Dendritic cell treated with granulocyte-macrophage colony-stimulating factor and Interleukin-4, amounts not matched to agents 40 ng/mL and 50 ng/mL, for 4 days (primary cell): ENCODE measurements around the gene NFKBIZ.

Experiments
- H3K27ac Mint-ChIP-seq: one replicate; pipeline ENCODE4 v1.8.0; 2022; ENCODE audit warnings: mild to moderate bottlenecking, mixed read lengths
- H3K27me3 Mint-ChIP-seq: one replicate; pipeline ENCODE4 v1.8.0; 2022; ENCODE audit warnings: mild to moderate bottlenecking, mixed read lengths
- H3K36me3 Mint-ChIP-seq: one replicate; pipeline ENCODE4 v1.8.0; 2022; ENCODE audit warnings: low read depth, mixed read lengths
- H3K4me1 Mint-ChIP-seq: one replicate; pipeline ENCODE4 v1.8.0; 2022; ENCODE audit warnings: low read depth, mixed read lengths
- H3K4me3 Mint-ChIP-seq: one replicate; pipeline ENCODE4 v1.8.0; 2022; ENCODE audit warnings: mild to moderate bottlenecking, moderate library complexity, mixed read lengths
- H3K9me3 Mint-ChIP-seq: one replicate; pipeline ENCODE4 v1.8.0; 2022; ENCODE audit warnings: mixed read lengths
- intact Hi-C: fragments of 100-400 bp; cut with micrococcal nuclease; formaldehyde crosslinking; loops from one replicate; pipeline ENCODE4 v1.15.0; 2022

Gene NFKBIZ

GRCh38 chr3:101814835-101815234 lies 34.5 kb upstream of the NFKBIZ start:
- no peak overlapping the region for H3K4me3 Mint-ChIP-seq
- intact Hi-C loops, result loop anchor here (5.0 kb wide), 2 partner anchors 37 to 207 kb away; no protein-coding TSS in a partner anchor
- no peaks in the 10 kb centered on the region for H3K27me3 Mint-ChIP-seq
- H3K36me3 Mint-ChIP-seq, result peaks cover 13% of the 10 kb centered on the region
- peaks cover 27% of the 10 kb centered on the region for H3K4me1 Mint-ChIP-seq
- H3K9me3 Mint-ChIP-seq, result no peaks in the 10 kb centered on the region
- no peak overlapping the region for H3K27ac Mint-ChIP-seq

GRCh38 chr3:101816215-101817149 lies 32.8 kb upstream of the NFKBIZ start:
- Mint-ChIP-seq H3K36me3 (peaks cover 24% of the 10 kb centered on the region), H3K4me3 (no peak overlapping the region), H3K27me3 (no peaks in the 10 kb centered on the region), H3K27ac (no peak overlapping the region), H3K9me3 (no peaks in the 10 kb centered on the region), H3K4me1 (peaks cover 34% of the 10 kb centered on the region)
- intact Hi-C loops, result loop anchor here (5.0 kb wide), 2 partner anchors 36 to 206 kb away; no protein-coding TSS in a partner anchor

- no peaks in the 10 kb centered on the region for H3K27me3 Mint-ChIP-seq
- H3K9me3 Mint-ChIP-seq, result no peaks in the 10 kb centered on the region
- H3K27ac Mint-ChIP-seq, result no peak overlapping the region
- peaks cover 37% of the 10 kb centered on the region for H3K36me3 Mint-ChIP-seq
- no peak overlapping the region for H3K4me3 Mint-ChIP-seq
- intact Hi-C loops, result loop anchor here (5.0 kb wide), 2 partner anchors 34 to 204 kb away; no protein-coding TSS in a partner anchor
- H3K4me1 Mint-ChIP-seq, result peaks cover 34% of the 10 kb centered on the region
Observed at GRCh38 chr3:101817992-101818391, 31.3 kb upstream of the NFKBIZ start.

- Mint-ChIP-seq H3K27ac (no peak overlapping the region), H3K27me3 (no peaks in the 10 kb centered on the region), H3K4me3 (no peak overlapping the region), H3K9me3 (no peaks in the 10 kb centered on the region), H3K4me1 (peaks cover 34% of the 10 kb centered on the region), H3K36me3 (peaks cover 42% of the 10 kb centered on the region)
- intact Hi-C loops, result loop anchor here (5.0 kb wide), 2 partner anchors 33 to 203 kb away; no protein-coding TSS in a partner anchor
Observed at GRCh38 chr3:101819649-101820206, 29.6 kb upstream of the NFKBIZ start.

GRCh38 chr3:101821503-101821902 lies 27.8 kb upstream of the NFKBIZ start:
- Mint-ChIP-seq H3K4me1 (peaks cover 25% of the 10 kb centered on the region), H3K27ac (no peak overlapping the region), H3K4me3 (no peak overlapping the region), H3K27me3 (no peaks in the 10 kb centered on the region), H3K9me3 (no peaks in the 10 kb centered on the region), H3K36me3 (peaks cover 44% of the 10 kb centered on the region)
- intact Hi-C loops, result no loop called here

- Mint-ChIP-seq H3K4me3 (no peak overlapping the region), H3K36me3 (peaks cover 36% of the 10 kb centered on the region), H3K27ac (no peak overlapping the region), H3K4me1 (peaks cover 27% of the 10 kb centered on the region), H3K27me3 (no peaks in the 10 kb centered on the region), H3K9me3 (no peaks in the 10 kb centered on the region)
- intact Hi-C loops, result no loop called here
Observed at GRCh38 chr3:101823525-101823924, 25.8 kb upstream of the NFKBIZ start.

GRCh38 chr3:101824702-101825101 lies 24.6 kb upstream of the NFKBIZ start:
- no peaks in the 10 kb centered on the region for H3K27me3 Mint-ChIP-seq
- H3K4me3 Mint-ChIP-seq, result no peak overlapping the region
- no peaks in the 10 kb centered on the region for H3K9me3 Mint-ChIP-seq
- intact Hi-C loops, result no loop called here
- H3K4me1 Mint-ChIP-seq, result peaks cover 29% of the 10 kb centered on the region
- peaks cover 31% of the 10 kb centered on the region for H3K36me3 Mint-ChIP-seq
- H3K27ac Mint-ChIP-seq, result no peak overlapping the region

GRCh38 chr3:101825904-101826445 lies 23.3 kb upstream of the NFKBIZ start:
- intact Hi-C loops, result loop anchor here (2.0 kb wide), 1 partner anchor 23 kb away; the partner anchor contains the start of gene NFKBIZ
- Mint-ChIP-seq H3K4me1 (peaks cover 30% of the 10 kb centered on the region), H3K36me3 (peaks cover 24% of the 10 kb centered on the region), H3K27me3 (no peaks in the 10 kb centered on the region), H3K27ac (peak overlapping the region; percentile 94), H3K9me3 (no peaks in the 10 kb centered on the region), H3K4me3 (no peak overlapping the region)

- Mint-ChIP-seq H3K27ac (peak overlapping the region; percentile 94), H3K36me3 (peaks cover 9% of the 10 kb centered on the region), H3K27me3 (no peaks in the 10 kb centered on the region), H3K4me1 (peaks cover 39% of the 10 kb centered on the region), H3K9me3 (no peaks in the 10 kb centered on the region), H3K4me3 (peak overlapping the region; percentile 85)
- intact Hi-C loops, result loop anchor here (2.0 kb wide), 1 partner anchor 21 kb away; the partner anchor contains the start of gene NFKBIZ
Observed at GRCh38 chr3:101827211-101828174, 21.8 kb upstream of the NFKBIZ start.

- Mint-ChIP-seq H3K27me3 (no peaks in the 10 kb centered on the region), H3K27ac (peak overlapping the region; percentile 94), H3K4me1 (peaks cover 39% of the 10 kb centered on the region), H3K4me3 (peak overlapping the region; percentile 66), H3K36me3 (peaks cover 6% of the 10 kb centered on the region), H3K9me3 (no peaks in the 10 kb centered on the region)
- intact Hi-C loops, result no loop called here
Observed at GRCh38 chr3:101828276-101828675, 21.0 kb upstream of the NFKBIZ start.

GRCh38 chr3:101828691-101829436 lies 20.4 kb upstream of the NFKBIZ start:
- H3K36me3 Mint-ChIP-seq, result peaks cover 6% of the 10 kb centered on the region
- peaks cover under 1% of the 10 kb centered on the region for H3K27me3 Mint-ChIP-seq
- H3K9me3 Mint-ChIP-seq, result no peaks in the 10 kb centered on the region
- H3K27ac Mint-ChIP-seq, result peak overlapping the region; percentile 94
- H3K4me1 Mint-ChIP-seq, result peaks cover 39% of the 10 kb centered on the region
- H3K4me3 Mint-ChIP-seq, result peak overlapping the region; percentile 66
- intact Hi-C loops, result no loop called here

- Mint-ChIP-seq H3K4me3 (no peak overlapping the region), H3K27me3 (peaks cover 6% of the 10 kb centered on the region), H3K27ac (peak overlapping the region; percentile 25), H3K4me1 (peaks cover 45% of the 10 kb centered on the region), H3K9me3 (no peaks in the 10 kb centered on the region), H3K36me3 (peaks cover 7% of the 10 kb centered on the region)
- intact Hi-C loops, result no loop called here
Observed at GRCh38 chr3:101829437-101829830, 19.9 kb upstream of the NFKBIZ start.
